Measurements from ENCODE around the gene EPAS1. TPM values are rescaled to one million over a fixed set of nuclear protein-coding genes. Genes with fewer than 3 reads are reported as not detected.

The EPAS1 gene
- total and polyA plus RNA-seq, 9 of the 15 experiments (the other 6 are each of a cell fraction or from before 2014, with no cell fraction given), result 0.25 to 11.2 (median 4.1) TPM

DNA sequence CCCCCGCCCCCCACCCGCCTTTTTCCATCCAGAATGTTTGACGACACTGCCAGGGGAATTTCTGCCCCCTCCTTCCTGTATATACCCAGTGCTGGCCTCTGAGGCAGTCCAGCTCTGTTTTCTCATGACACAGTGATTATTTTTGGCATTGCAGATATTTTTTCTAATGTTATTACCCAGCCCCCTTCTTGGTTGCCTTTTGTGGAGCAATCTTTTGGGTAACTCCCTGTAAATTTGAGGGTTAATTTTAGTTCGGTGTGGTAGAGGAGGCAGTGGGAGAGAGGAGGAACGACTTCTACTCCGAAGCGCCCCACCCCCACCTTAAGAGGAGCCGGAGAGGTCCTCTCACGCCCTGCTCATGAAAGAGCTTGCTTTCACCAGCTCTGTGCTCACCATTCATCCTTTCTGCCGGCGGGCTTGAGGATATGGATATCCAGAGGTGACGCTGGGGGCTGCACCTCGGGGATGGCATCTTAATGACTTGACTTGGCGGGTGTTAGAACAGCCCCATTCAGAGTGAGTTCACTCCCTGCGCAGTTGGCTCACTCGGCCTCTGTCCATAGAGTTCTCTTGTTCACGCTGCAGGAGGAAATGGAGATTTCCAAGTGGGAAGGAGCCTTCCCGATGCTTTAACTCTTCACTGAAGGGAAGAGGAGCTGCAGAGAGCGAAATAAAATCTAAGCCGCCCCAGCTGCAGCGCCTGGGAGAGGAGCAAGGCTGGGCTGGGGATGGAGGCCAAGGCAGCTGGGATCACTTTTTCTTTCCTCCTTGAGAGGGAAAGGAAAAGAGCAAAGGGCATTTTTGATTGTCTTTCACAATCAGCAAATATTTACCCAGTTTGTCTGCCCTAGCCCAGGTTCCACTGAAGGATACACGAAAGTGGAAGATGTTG, 38.4 kb downstream of the EPAS1 start:
- no peaks in the 10 kb centered on the region for H3K27me3 ChIP-seq (ENCODE audit: control insufficient read depth in 2 of 2, insufficient read depth in 2 of 2, low read length in 2 of 2)
- ChIA-PET POLR2A (interaction anchor here (1.3 kb wide), 1 partner anchor 8 kb away, joined by 3 read pairs; no protein-coding TSS in a partner anchor), CTCF (ENCODE audit: low intra/inter-chr PET ratio) (no interaction called here)
- no TSS peak for BruUV-seq (replicated peaks)
- H3K27ac ChIP-seq (ENCODE audit: extremely low read depth, low read depth, low read length), result no peak overlapping the region
- H2AFZ ChIP-seq (ENCODE audit: low read depth, low read length), result no peak overlapping the region
- no peak overlapping the region for H3K9ac ChIP-seq (ENCODE audit: insufficient read depth in 1 of 2, low read depth in 2 of 2, low read length in 2 of 2)
- no peak for ATAC-seq
- in situ Hi-C loops (cut with MboI) (no loop called here), intact Hi-C loops (cut with micrococcal nuclease) (no loop called here)
- H3K36me3 ChIP-seq (ENCODE audit: control insufficient read depth, insufficient read depth, low read length), result no peaks in the 10 kb centered on the region
- WGBS (ENCODE audit: insufficient coverage, low coverage, missing lambda C conversion rate), result 64% methylated on average over 22 of the region's 22 CpGs
- no peak for DNase-seq (ENCODE audit: extremely low read depth in 1 of 4, low spot score in 3 of 4)
- H3K4me3 ChIP-seq, result no peak overlapping the region
- TF ChIP-seq ZNF778 (CRISPR knock-in tag; IDR thresholded peaks at IDR 0.05) (no peak), ZBED1 (IDR thresholded peaks at IDR 0.05) (no peak), ILK (tag; IDR thresholded peaks at IDR 0.05; ENCODE audit: borderline replicate concordance, low read depth) (no peak), MECOM (CRISPR knock-in tag; IDR thresholded peaks at IDR 0.05) (no peak), HMG20A (CRISPR knock-in tag; conservative IDR thresholded peaks at IDR 0.05) (no peak), ZC3H8 (IDR thresholded peaks at IDR 0.05) (no peak), ZNF140 (CRISPR knock-in tag; IDR thresholded peaks at IDR 0.05) (no peak), ELF4 (CRISPR knock-in tag; IDR thresholded peaks at IDR 0.05) (no peak), ZKSCAN1 (IDR thresholded peaks at IDR 0.05; ENCODE audit: low read depth, low read length) (no peak), LCOR (CRISPR knock-in tag; IDR thresholded peaks at IDR 0.05) (no peak), NBN (IDR thresholded peaks at IDR 0.05; ENCODE audit: low read depth) (no peak), ZNF77 (CRISPR knock-in tag; IDR thresholded peaks at IDR 0.05) (no peak)
- TF ChIP-seq, protein P1, sequence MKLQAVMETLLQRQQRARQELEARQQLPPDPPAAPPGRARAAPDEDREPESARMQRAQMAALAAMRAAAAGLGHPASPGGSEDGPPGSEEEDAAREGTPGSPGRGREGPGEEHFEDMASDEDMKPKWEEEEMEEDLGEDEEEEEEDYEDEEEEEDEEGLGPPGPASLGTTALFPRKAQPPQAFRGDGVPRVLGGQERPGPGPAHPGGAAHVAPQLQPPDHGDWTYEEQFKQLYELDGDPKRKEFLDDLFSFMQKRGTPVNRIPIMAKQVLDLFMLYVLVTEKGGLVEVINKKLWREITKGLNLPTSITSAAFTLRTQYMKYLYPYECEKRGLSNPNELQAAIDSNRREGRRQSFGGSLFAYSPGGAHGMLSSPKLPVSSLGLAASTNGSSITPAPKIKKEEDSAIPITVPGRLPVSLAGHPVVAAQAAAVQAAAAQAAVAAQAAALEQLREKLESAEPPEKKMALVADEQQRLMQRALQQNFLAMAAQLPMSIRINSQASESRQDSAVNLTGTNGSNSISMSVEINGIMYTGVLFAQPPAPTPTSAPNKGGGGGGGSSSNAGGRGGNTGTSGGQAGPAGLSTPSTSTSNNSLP (IDR thresholded peaks at IDR 0.05; ENCODE audit: borderline replicate concordance, low read depth, low read length), result no peak
- TF ChIP-seq, protein P2, sequence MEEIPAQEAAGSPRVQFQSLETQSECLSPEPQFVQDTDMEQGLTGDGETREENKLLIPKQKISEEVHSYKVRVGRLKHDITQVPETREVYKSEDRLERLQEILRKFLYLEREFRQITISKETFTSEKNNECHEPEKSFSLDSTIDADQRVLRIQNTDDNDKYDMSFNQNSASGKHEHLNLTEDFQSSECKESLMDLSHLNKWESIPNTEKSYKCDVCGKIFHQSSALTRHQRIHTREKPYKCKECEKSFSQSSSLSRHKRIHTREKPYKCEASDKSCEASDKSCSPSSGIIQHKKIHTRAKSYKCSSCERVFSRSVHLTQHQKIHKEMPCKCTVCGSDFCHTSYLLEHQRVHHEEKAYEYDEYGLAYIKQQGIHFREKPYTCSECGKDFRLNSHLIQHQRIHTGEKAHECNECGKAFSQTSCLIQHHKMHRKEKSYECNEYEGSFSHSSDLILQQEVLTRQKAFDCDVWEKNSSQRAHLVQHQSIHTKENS (CRISPR knock-in tag; IDR thresholded peaks at IDR 0.05), result no peak
- TF ChIP-seq, protein P3, sequence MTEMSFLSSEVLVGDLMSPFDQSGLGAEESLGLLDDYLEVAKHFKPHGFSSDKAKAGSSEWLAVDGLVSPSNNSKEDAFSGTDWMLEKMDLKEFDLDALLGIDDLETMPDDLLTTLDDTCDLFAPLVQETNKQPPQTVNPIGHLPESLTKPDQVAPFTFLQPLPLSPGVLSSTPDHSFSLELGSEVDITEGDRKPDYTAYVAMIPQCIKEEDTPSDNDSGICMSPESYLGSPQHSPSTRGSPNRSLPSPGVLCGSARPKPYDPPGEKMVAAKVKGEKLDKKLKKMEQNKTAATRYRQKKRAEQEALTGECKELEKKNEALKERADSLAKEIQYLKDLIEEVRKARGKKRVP (CRISPR knock-in tag; IDR thresholded peaks at IDR 0.05), result no peak
- TF ChIP-seq, protein P4, sequence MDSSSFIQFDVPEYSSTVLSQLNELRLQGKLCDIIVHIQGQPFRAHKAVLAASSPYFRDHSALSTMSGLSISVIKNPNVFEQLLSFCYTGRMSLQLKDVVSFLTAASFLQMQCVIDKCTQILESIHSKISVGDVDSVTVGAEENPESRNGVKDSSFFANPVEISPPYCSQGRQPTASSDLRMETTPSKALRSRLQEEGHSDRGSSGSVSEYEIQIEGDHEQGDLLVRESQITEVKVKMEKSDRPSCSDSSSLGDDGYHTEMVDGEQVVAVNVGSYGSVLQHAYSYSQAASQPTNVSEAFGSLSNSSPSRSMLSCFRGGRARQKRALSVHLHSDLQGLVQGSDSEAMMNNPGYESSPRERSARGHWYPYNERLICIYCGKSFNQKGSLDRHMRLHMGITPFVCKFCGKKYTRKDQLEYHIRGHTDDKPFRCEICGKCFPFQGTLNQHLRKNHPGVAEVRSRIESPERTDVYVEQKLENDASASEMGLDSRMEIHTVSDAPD (CRISPR knock-in tag; IDR thresholded peaks at IDR 0.05), result no peak
- H3K9me3 ChIP-seq (replicated peaks; ENCODE audit: control insufficient read depth, insufficient read depth, low read depth, low read length), result no peaks in the 10 kb centered on the region
- FAIRE-seq, result no peak
- H3K9me1 ChIP-seq (ENCODE audit: control insufficient read depth, insufficient read depth, low read length), result no peaks in the 10 kb centered on the region
- no peak overlapping the region for H3K4me2 ChIP-seq (ENCODE audit: insufficient read depth, low read length)
- peaks cover 17 to 29% of the 10 kb centered on the region in 2 experiments for H3K4me1 ChIP-seq (replicated peaks in 1 of 2; ENCODE audit: control insufficient read depth in 2 of 2, insufficient read depth in 2 of 2, low read length in 2 of 2)
- no peaks in the 10 kb centered on the region for H4K20me1 ChIP-seq (replicated peaks; ENCODE audit: control insufficient read depth, insufficient read depth, low read length)
- H3K79me2 ChIP-seq (ENCODE audit: control insufficient read depth, insufficient read depth, low read length), result no peaks in the 10 kb centered on the region
